ENCODE measurements around the gene CXCL6. TPM values are rescaled to one million over a fixed set of nuclear protein-coding genes. Genes with fewer than 3 reads are reported as not detected.

CXCL6 gene
- polyA plus RNA-seq, 1 experiment: 0.43 TPM

DNA sequence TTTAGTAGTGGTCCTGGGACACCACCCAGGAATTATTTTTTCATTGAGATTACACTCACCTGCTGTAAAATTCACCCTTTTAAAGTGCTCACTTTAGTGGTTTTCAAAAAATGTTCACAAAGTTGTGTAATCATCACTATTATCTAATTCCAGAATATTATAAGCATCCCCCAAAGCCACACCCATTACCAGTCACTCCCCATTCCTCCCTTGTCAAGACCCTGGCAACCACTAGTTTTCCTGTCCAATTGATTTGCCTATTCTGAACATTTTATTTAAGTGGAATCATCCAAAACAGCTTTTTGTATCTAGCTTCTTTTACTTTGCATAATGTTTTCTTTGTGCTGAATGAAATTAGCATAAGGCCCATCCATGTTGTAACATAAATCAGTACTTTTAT, 12.7 kb upstream of the CXCL6 start:
- DNase-seq (ENCODE audit: low read depth, low spot score): no peak
- POLR2A ChIA-PET: no interaction called here
- CTCF ChIA-PET: no interaction called here
- H3K4me3 ChIP-seq (ENCODE audit: low read depth, low read length): no peak overlapping the region
- no peak overlapping the region for H3K27ac ChIP-seq (ENCODE audit: low read depth, low read length)
- no peaks in the 10 kb centered on the region for H3K27me3 ChIP-seq (ENCODE audit: control insufficient read depth, insufficient read depth, low read length)
- TF ChIP-seq, protein P1, sequence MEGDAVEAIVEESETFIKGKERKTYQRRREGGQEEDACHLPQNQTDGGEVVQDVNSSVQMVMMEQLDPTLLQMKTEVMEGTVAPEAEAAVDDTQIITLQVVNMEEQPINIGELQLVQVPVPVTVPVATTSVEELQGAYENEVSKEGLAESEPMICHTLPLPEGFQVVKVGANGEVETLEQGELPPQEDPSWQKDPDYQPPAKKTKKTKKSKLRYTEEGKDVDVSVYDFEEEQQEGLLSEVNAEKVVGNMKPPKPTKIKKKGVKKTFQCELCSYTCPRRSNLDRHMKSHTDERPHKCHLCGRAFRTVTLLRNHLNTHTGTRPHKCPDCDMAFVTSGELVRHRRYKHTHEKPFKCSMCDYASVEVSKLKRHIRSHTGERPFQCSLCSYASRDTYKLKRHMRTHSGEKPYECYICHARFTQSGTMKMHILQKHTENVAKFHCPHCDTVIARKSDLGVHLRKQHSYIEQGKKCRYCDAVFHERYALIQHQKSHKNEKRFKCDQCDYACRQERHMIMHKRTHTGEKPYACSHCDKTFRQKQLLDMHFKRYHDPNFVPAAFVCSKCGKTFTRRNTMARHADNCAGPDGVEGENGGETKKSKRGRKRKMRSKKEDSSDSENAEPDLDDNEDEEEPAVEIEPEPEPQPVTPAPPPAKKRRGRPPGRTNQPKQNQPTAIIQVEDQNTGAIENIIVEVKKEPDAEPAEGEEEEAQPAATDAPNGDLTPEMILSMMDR (IDR thresholded peaks at IDR 0.05; ENCODE audit: low read depth, low read length): no peak
- no peaks in the 10 kb centered on the region for H3K9me3 ChIP-seq (ENCODE audit: control insufficient read depth, insufficient read depth, low read length)

DNA sequence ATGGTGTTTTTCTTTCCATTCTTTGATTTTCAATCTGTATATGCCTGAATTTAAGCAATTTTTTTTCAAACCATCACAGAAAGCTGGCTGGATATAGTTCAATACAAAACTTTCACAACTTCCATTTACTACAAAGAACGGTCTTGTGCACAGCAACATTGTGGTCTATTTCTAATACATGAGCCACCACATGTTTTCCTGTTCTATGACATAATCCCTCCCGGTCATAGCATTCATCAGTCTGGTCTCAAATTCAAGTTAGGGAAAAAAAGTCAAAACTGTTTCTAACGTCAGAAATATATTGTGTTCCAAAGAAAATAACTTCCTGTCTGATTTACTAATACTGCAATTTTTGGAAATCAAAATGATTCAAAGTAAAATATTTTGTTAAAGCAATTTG, 7.5 kb upstream of the CXCL6 start:
- no peak for DNase-seq (ENCODE audit: low read depth, low spot score)
- no peak overlapping the region for H3K27ac ChIP-seq (ENCODE audit: low read depth, low read length)
- no peaks in the 10 kb centered on the region for H3K27me3 ChIP-seq (ENCODE audit: control insufficient read depth, insufficient read depth, low read length)
- no peaks in the 10 kb centered on the region for H3K9me3 ChIP-seq (ENCODE audit: control insufficient read depth, insufficient read depth, low read length)
- ChIA-PET CTCF (no interaction called here), POLR2A (no interaction called here)
- no peak overlapping the region for H3K4me3 ChIP-seq (ENCODE audit: low read depth, low read length)
- TF ChIP-seq, protein P1 (IDR thresholded peaks at IDR 0.05; ENCODE audit: low read depth, low read length): no peak

DNA sequence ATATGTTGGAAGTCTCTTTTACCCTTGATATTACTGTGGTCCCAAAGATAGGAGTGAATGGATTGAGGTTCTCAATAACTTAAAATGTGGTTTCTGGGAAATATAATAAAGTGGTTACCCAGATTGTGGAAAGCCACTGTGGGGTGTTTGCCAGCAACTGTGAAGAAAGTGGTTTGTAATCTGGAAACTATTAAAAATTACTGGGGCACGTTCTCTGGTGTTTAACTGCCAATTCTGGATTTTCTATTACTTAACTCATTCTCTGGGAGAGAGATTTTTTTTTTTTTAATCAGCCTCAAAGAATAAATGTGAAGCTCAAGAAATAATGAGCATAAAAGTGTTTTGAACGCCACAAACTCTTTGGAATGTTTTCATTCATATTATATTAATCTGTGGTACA, 4.9 kb upstream of the CXCL6 start:
- Histone ChIP-seq H3K9me3 (ENCODE audit: control insufficient read depth, insufficient read depth, low read length) (no peaks in the 10 kb centered on the region), H3K4me3 (ENCODE audit: low read depth, low read length) (no peak overlapping the region), H3K27ac (ENCODE audit: low read depth, low read length) (no peak overlapping the region), H3K27me3 (ENCODE audit: control insufficient read depth, insufficient read depth, low read length) (no peaks in the 10 kb centered on the region)
- no peak for DNase-seq (ENCODE audit: low read depth, low spot score)
- POLR2A ChIA-PET: interaction anchor here (0.8 kb wide), 1 partner anchor 8 kb away, joined by 3 read pairs; no protein-coding TSS in a partner anchor
- CTCF ChIA-PET: interaction anchor here (0.7 kb wide), 1 partner anchor 169 kb away, joined by 3 read pairs; no protein-coding TSS in a partner anchor
- TF ChIP-seq, protein P1 (IDR thresholded peaks at IDR 0.05; ENCODE audit: low read depth, low read length): no peak

DNA sequence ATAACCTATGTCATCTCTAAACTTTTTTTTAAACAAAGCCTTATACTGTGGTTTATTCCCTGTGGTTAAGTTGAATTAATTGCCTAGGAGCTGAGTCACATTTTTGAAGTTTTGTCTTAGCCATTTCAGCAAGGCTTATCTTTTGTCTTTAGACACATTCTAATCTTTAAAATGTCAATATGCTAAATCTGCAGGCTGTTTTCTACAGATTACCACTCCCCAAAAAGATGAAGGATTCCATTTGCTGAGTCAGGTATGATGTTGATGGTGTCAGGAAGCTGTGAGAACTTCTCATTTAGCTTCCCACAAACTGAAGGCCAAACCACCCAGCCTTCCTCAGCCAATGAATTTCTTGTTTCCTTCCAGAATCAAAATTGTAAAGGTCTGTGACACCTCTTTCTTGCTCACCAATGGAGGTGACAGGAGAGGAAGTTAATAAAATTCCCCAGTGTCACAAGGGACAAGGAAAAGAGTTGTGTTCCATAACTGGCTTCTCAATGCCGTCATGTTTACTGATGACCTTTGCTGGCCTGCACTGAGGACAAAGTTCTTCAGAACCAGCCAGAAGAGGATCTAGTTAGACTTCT, 3.7 kb upstream of the CXCL6 start:
- ChIA-PET POLR2A (no interaction called here), CTCF (no interaction called here)
- H3K27me3 ChIP-seq (ENCODE audit: control insufficient read depth, insufficient read depth, low read length): no peaks in the 10 kb centered on the region
- H3K4me3 ChIP-seq (ENCODE audit: low read depth, low read length): no peak overlapping the region
- DNase-seq (ENCODE audit: low read depth, low spot score): no peak
- no peaks in the 10 kb centered on the region for H3K9me3 ChIP-seq (ENCODE audit: control insufficient read depth, insufficient read depth, low read length)
- TF ChIP-seq, protein P1 (IDR thresholded peaks at IDR 0.05; ENCODE audit: low read depth, low read length): no peak
- no peak overlapping the region for H3K27ac ChIP-seq (ENCODE audit: low read depth, low read length)

DNA sequence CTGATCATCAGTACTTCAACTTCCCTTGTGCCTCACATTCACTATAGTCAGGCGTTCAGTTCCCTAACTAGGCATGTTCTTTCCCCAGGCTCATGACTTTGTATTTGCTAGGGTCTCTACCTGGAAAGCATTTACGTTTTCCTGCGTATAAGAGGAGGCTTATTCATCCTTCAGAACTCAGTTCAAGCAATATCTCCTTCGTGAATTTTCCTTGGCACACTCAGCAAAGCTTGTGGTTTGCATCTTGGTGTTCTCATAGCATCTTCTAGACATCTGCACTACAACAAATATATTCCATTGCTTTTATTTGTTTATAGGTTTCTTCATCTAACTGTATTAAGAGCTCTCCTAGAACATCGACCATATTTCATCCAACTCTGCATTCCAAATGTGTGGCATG, 2.6 kb downstream of the CXCL6 start:
- ChIA-PET POLR2A (interaction anchor here (0.6 kb wide), 1 partner anchor 7 kb away, joined by 3 read pairs; no protein-coding TSS in a partner anchor), CTCF (no interaction called here)
- no peak overlapping the region for H3K4me3 ChIP-seq (ENCODE audit: low read depth, low read length)
- TF ChIP-seq, protein P1 (IDR thresholded peaks at IDR 0.05; ENCODE audit: low read depth, low read length): no peak
- no peaks in the 10 kb centered on the region for H3K27me3 ChIP-seq (ENCODE audit: control insufficient read depth, insufficient read depth, low read length)
- DNase-seq (ENCODE audit: low read depth, low spot score): no peak
- H3K27ac ChIP-seq (ENCODE audit: low read depth, low read length): no peak overlapping the region
- no peaks in the 10 kb centered on the region for H3K9me3 ChIP-seq (ENCODE audit: control insufficient read depth, insufficient read depth, low read length)

Data from AG04450 (cell line).